GM18868 (cell line): ENCODE data around the gene CCL13.
A peak's percentile ranks its signal among the peaks of the same experiment; 100 is the strongest.

Experiments used
- ATAC-seq: cut with Tn5 transposase; IDR thresholded peaks from one replicate; pipeline ENCODE4 v1.9.1; 2021; ENCODE audit warnings: mild to moderate bottlenecking, moderate library complexity; ENCODE audit not compliant: unreplicated experiment

The CCL13 gene

DNA sequence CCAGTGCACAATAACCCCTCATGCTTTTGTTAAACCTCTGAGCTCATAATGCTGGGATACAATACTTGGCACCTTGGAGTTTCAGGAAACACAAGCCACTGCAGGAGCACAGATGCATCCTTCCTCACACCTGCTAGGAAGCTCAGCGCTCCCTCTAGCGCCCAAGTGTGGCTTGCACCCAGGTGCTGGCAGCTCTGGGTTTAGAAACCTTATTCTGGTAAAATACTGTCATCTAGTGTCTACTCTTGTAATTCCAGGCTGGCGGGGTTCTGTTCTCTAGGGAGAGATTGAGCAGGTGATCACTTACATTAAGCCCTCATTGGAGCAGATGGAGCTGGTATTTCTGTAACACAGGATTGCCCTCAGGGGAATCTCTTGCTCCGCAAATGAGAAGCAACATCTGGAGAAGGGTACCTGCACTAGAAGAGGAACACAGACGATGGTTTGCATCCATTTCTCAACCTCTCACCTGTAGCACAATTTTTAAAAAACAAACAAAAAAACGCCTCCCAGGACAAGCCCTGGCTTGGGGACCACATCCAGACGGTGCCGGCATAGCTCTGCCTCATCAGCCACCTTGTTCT lies 5.3 kb downstream of the CCL13 start:
- no peak for ATAC-seq

DNA sequence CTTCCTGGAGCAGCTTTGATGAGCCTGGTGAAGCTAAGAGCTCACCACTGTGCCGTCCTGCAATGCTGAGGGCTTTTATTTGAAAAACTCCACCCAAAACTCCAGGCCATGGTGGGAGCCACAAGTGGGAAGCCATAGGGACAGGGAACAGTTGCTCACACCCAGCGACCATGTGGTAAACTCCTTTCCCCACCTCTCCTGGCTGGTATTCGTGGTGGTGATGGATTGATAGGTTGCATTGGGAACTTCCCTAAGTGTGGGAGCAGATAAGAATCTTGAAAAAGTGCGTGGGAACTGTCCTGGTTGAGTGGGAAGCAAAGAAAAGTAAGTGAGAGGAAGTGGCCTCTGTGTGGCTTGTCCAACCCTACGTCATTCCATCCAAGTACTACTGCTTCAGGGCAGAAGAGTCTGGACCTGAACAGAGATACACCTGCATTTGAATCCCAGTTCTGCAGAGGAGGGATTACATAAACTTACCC lies 6.9 kb downstream of the CCL13 start, which contains the start of gene CCL1:
Gene CCL1, minus strand, starts transcription at position 51 of the 479 bp plus-strand sequence. CDS start 72 bp downstream, outside the sequence.
- no peak for ATAC-seq

DNA sequence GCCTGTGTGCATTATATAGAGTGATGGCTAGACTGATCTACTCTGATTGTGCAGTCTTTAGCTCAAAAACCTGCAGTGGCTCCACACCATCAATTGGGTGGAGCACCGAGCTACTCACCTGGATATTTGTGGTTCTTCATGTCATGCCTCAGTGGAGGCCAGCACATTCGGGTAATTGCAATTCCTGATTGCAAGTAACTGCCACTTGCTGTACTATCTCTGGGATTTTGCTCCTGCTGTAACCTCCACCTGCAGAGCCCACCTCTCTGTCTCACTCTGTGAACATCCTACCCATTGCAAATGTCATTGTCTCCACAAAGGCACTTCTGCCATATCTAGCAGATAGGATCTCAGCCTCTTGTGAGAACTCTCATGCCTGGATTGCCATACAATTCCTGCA lies 8.5 kb downstream of the CCL13 start:
- ATAC-seq: no peak

DNA sequence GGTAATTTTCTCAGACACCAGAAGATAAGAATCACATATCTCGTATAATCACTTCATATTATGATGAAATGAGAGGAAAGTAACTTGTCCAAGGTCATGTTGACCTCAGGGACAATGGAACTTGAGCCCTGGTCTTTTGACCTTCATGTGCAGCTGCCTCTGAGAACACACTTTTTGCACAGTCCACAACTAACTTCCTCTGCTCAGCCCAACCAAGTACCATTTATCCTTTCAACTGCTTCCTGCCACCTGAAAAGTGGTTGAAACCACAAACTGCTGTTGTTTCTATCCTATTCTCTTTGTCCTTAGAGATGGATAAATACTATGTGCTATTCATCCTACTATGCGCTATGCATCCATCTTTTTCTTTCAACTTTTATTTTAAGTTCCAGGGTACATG lies 9.1 kb downstream of the CCL13 start:
- no peak for ATAC-seq

DNA sequence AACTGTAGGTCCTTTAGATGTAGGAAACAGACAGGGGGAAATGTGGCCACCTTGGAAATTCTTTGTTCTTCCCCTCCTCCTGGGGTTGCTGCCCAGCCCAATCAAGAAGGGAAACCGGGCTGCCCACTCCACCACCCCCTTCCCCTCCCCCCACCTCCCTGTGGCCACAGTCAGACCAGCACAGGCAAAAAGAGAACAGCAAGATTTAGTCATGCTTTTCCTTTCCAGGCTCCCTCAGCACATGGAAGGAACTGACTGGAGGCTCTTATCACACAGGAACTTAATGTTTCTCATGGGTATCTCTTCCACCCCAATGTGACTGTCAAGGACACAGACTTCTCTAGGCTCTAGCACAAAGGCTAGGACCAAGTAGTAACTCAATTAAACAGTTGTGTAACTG lies 9.7 kb downstream of the CCL13 start:
- no peak for ATAC-seq

DNA sequence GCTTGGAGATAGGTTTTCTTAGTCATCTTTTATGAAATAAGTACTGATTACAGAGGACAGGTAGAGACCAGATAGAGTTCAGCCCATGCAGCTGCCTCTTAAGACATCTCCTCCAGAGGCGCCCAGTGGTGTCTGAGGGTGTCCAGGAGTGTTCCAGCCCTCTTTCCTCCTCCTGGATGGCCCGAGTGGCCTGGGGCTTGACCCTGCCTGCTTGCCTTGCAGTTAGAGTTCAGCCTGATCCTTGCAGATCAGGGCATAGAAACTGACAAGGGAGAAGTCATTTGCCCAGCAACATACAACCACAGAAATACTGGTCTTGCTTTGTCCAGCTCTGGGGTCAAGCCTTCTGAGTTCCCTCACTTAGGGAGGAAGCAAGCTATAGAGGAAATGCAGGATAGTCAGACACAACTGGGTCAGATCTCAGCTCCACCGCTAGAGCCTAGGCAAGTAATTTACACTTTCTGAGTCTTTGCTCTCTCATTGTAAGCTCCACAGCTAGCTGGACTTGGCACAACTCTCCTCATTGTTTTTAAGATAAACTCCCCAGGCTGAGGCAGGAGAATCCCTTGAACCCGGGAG lies 10.3 kb downstream of the CCL13 start:
- no peak for ATAC-seq

DNA sequence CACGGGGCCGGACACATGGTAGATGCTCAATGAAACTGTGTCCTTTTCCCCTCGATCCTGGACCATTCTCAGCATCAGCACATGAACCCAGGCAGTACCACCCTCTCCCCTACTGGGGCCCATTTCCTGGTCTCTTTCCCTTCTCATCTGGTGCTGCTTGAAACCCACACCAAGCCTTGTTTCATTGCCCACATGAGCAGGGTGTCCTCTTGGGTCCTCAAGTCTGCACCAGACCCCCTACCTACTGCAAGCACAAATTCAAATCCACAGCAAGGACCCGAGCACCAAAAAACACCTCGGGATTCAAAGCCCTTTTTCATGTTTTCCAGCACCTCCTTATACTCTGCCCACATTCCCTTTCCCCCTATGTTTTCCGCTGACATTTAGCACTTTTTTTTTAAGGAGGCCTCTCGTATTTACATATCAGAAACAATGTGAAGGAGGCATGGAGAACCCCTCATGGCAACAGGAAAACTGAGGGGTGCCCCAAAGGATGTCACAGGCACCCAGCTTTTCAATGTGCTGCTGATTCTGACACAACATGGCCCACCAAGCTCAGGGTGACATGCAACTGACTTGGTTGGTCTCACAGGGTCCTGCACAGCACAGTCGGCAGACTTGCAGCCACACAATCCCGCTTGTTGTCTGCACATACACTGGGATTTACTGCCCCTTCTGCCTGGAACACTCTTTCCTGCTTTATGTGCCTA lies 11.4 kb downstream of the CCL13 start:
- ATAC-seq: no peak

DNA sequence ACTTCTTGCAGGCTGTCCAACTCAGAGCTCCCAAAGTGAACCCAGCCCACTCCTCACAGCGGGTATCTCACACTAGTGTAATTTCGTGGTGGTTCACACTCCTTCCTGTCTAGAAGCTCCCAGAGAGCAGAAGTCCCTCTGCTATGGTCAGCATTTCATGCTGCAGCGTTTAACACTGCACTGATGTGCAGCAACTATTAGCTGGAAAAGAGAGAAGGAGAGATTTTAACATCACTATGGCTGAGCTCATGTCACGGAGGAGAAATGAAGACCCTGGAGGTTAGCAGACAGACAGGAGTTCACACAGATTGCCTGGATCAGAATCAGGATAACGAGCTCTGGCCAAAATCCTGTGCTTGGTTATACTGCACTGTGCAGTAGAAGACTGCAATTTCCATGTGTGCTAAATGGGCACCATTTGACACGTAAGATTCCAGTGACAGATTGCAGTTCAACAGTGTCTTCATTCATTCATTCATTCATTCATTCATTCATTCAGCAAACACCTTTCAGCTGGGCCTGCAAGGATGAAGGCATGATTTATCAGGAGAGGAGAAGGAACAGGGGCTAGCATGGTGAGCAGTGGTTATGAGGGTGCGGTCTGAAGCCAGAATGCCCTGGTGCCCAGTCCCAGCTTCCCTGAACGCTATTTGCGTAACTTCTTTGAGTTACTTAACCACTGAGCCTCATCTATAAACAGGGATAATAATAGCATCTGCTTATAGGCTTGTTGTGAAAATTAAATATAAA lies 12.1 kb downstream of the CCL13 start:
- no peak for ATAC-seq

DNA sequence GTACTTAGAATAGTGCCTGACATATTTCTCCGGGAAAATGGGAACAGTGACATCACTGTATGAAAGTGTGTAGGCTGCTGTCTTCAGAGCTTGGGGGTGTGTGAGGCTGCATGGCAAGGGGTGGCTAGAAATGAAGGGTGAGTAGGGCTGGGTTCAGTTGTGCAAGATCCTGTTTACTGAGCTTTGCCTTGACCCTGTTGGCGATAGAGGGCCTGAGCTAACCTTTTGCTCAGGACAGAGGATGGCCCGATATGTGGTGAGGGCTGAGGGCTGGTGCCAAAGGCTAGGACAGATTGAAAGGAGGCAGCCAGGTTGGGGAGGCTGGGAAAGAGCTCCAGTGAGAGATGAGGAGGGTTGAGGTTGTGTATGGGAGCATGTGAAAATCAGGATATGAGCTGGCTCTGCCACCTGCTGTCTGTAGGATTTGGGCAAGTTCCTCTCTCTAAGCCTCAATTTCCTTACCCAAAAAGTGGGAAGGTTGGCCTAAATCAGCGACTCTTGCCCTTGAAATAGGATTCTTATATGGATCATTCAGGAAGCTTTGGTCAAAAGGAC lies 12.7 kb downstream of the CCL13 start:
- no peak for ATAC-seq

DNA sequence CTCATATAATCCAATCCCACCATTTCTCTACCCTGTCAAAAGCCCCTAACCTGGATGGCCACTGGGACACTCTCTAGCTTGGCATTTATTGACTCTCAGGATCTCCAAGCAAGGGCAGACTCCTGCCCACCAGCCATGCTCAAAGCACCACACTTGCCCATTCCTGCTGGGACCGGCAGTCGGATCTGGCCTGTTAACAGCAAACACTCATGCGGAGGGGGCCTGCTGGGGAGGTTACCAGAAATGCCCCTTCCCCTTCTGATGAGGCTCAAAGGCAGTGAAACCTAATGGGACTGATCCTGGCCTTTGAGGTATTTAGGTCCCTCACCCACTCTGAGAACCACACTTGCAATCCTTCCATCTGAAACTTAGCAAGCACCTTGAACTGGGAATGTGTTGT lies 13.3 kb downstream of the CCL13 start:
- ATAC-seq: no peak

DNA sequence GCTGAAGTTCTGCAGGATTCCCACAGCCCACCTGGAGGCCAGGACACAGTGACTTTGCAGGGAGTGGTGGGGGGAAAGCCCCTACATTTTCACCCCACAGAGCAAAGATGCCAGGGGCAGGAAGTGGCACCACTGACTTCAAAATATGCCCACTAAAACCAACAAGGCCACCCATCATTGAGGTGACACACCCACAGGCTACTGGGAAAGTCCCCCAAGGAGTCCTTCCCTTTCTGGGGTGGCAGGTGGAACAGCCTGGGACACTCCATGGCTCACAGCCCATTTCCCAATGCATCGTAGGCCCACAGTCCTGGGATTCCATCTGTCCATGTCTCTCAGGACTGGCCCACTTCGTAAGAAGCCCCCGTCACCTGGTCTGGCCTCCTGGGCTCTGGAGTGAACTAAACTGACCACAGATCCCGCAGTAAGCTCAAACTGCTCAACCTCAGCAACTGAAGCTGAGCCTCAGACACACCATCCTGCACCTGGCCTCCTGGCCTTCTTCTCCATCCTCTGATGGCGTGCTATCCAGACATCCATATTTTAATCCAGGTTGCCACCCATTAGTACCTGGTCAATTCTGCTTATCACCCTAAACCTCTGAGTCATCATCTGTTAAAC lies 14.2 kb downstream of the CCL13 start:
- ATAC-seq: no peak

DNA sequence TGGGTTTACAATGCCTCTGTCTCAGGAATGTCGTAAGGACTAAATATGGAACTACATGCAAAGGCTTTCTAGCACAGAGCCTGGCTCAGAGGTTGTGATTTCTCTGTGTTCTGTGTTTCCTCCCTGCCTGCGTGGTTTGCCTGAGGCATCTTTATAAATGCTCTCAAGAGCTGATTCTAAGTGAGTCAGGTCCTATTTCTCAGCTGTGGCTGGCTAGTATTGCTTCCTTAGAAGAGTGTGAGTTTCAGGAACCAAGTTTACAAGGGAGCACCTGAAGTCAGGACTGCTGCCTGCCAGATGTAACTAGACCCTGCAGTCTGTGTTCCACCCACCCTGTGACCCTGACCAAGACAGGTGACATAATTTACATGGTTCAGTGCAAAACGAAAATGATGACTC lies 14.7 kb downstream of the CCL13 start:
- ATAC-seq: no peak

DNA sequence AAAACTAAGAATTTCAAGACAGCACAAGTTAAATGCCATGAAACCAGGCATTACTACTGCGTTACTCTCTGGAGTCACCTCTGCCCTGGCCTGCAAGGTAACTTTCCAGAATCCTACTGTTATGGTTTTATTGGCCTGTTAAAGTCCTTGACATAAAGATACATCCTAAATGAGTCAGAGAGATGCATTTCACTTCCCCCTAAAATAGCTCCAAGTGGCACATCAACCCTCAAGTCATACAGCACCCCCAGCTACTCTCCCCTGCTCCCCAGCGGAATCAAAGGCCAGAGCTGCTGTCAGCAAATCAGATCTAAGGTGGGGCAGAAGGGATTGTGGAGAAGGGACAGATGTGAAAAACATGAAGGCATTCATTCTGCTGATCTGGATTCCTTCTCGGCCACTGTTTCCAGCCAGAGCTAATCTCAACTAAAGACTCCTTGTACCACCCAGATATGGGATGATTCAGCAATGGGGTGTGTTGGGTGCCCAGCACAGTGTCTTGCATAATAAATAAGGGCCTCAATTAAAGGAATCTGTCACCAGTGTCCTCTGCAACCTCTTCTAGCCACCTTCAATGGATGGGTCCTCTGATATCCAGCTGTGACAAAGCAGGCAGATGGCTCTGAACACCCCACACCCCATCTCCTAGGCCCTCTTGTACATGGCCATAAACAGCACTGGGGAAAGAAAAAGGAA lies 15.3 kb downstream of the CCL13 start:
- no peak for ATAC-seq

DNA sequence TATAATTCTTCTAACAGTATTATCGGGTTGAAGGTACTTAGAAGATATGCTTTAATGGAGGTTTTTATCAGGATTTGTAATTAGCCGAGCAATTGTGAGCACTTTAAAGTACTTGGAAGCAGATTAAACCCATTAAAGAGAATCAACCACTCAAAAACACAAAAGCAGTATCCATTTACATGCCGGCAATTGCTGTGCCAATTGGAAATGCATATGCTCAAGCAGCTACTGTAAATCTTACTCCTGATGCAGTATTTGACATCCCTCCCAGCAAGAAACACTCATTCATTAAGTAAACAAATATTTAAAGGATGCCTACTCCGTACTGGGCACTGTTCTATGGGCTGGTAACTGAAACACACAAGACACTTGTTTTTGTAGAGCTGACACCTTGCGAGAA lies 18.2 kb downstream of the CCL13 start:
- ATAC-seq: no peak

DNA sequence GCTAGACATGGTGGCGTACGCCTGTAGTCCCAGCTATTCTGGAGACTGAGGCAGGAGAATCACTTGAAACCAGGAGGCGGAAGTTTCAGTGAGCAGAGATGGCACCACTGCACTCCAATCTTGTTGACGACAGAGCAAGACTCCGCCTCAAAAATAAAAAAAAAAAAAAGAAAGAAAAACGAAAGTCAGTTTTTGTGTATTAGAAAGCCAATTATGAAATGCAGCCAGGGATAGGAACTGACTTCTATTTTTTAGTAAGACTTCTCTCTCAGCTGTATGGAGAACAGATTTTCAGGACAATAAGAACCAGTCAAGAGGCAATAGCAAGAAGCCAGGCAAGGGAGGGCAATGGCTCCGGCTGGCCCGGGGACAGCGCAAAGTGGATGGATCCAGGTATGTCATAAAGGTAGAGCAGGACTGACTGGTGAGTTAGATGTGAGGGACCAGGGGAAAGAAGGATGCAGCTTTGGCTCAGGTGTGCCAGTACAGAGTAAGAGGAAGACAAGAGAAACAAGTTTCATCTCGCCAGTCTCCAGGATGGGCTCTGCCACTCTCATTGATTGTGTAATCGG lies 19.2 kb downstream of the CCL13 start:
- no peak for ATAC-seq

DNA sequence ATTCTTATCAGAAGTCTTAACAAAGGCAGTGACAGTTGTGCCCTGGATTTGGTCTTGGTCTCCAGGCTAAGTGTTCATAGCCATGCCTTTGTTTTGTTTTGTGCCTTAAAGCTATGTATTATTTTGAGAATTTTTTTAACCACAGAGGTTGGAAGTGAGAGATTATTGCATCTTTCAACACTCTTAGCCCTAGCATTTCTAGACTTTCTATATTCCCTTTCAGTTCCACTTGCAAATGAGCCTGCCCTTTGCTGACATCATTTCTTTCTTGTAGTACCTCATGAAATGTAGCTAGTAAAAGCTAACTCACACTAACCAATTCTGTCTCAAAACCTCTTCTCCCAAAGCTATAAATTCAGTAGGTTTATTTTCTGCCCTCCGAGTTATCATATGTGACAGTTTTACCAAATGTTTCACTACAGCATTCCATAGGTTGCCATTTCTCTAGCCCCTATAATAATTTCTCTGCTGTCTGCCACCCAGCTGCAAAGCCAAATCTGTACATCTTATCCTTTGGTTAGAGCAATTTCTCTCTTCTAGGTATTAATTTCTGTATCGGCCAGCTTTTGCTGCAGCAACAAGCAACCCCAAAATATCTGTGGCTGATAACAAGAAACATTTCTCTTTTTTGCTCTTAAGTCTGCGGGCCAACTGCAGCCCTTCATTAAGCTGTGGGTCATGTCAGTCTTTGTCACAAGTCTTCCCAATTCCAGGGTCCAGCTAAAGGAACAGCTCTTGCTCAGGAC lies 21.0 kb downstream of the CCL13 start:
- ATAC-seq: no peak

DNA sequence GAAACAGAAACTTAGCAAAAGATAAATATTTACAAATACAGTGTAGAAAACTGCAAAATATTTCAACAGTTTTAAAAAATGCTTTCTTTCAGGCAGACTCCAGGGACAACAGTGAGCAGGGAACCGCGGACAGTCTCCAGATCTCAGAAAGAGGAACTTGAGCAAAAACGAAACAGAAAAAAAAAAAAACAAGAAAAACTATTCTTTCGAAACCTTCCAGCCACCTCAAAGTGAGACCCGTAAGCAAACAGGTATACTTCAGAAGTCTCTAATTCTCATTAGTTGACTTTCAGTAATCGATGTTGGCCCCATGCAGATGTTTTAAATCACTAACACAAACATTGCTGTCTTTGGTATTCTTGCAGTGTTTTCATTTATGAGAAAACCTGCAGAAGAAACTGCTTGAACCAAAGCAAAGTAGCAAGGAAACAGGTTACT lies 22.4 kb downstream of the CCL13 start:
- ATAC-seq: peak; percentile 79

DNA sequence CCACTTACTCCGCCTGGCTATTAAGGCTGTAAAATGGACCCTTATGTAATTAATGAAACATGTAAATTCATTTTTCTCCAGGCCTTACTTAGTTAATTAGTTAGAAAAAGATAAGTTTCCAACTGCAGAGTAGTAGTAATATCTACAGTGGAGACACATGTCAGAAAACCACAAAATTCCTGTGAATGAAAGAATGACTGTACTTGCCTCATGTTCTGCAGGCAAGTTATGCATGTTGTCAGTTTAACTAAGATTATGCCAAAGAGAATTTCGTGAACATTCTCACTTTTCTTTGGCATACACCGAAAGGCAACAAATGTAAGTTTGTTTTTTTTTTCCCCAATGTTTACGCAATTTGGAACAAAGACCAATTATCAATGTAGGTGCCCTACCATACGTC lies 23.6 kb downstream of the CCL13 start:
- ATAC-seq: no peak

DNA sequence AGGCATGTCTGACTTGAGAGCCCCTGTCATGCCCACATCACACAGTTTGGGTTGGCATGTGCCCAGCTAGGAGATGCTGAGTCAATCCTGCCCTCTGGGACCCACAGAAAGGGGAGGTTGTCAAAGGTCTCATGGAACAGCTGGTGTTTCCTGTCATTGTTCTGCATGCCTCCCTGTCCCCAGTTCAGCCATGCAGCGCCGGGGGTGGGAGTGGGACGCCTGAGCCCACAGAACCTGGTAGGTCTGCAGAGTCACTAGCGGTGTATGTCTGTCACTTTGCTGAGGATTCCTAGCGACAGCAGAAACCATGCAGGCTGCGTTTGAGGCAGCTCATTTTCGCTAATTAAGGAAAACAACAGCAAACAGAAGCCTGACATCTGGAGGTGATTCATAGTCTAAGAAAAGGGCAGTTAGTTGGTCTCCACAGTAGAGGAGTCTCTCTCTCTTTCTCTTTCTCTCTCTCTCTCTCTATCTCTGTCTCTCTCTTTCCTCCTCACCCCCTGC lies 26.4 kb downstream of the CCL13 start:
- no peak for ATAC-seq
